Mesothelial cell of epicardium (in vitro differentiated cells): ENCODE results near the gene NT5C1A. TPM values are rescaled to one million over a fixed set of nuclear protein-coding genes. Genes with fewer than 3 reads are reported as not detected.

Experiments used
- DNase-seq, 2 experiments: peaks; one replicate each; pipeline ENCODE4 v3.0.0; 2021; ENCODE audit warnings: low spot score in 2 of 2; ENCODE audit not compliant: unreplicated experiment in 2 of 2
- H3K27ac Mint-ChIP-seq: 2 replicates; pipeline ENCODE4 v1.8.0; 2021; ENCODE audit warnings: mixed read lengths
- H3K27me3 Mint-ChIP-seq: 2 replicates; pipeline ENCODE4 v1.8.0; 2021; ENCODE audit warnings: low read depth, mixed read lengths
- H3K36me3 Mint-ChIP-seq: 2 replicates; pipeline ENCODE4 v1.8.0; 2021; ENCODE audit warnings: mixed read lengths
- H3K4me1 Mint-ChIP-seq: 2 replicates; pipeline ENCODE4 v1.8.0; 2021; ENCODE audit warnings: mixed read lengths
- H3K4me3 Mint-ChIP-seq: 2 replicates; pipeline ENCODE4 v1.8.0; 2021; ENCODE audit warnings: mild to moderate bottlenecking, moderate library complexity, mixed read lengths
- H3K9me3 Mint-ChIP-seq: 2 replicates; pipeline ENCODE4 v1.8.0; 2021; ENCODE audit warnings: mixed read lengths
- total RNA-seq: library from RNA; stranded (reverse); gene quantifications from 3 replicates; pipeline ENCODE4 v1.2.1, GENCODE V29; 2021
- TF ChIP-seq, protein P1 (sequence below): fragments of 200-600 bp; sonication (generic); IDR thresholded peaks from one replicate; pipeline ENCODE4 v1.5.0; 2021; ENCODE audit warnings: antibody characterized with exemption; ENCODE audit not compliant: unreplicated experiment

Gene NT5C1A
- total RNA-seq, 1 donor from 2014 or later: not detected

DNA sequence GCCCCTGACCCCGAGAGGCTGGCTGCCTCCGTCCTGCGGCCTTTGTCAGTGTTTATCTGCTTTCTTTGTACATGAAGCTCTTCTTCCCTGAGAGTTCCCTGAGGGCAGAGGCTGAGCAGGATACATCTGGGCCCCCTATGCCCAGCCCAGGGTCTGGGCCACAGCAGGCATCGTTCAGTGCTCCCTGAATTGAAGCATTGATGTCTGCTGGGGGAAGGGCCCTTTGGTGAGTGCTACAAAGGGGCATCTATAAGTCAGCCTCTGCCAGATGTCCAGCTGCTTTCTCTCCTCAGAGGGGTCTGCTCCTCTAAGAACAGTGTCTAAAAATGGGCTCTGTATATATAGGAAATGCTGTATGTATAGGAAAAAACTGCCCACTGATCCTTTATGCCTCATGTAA, 34.5 kb downstream of the NT5C1A start:
- H3K4me1 Mint-ChIP-seq: peaks cover 22% of the 10 kb centered on the region
- DNase-seq: no peak
- H3K36me3 Mint-ChIP-seq: no peaks in the 10 kb centered on the region
- no peaks in the 10 kb centered on the region for H3K9me3 Mint-ChIP-seq
- no peak overlapping the region for H3K27ac Mint-ChIP-seq
- TF ChIP-seq, protein P1, sequence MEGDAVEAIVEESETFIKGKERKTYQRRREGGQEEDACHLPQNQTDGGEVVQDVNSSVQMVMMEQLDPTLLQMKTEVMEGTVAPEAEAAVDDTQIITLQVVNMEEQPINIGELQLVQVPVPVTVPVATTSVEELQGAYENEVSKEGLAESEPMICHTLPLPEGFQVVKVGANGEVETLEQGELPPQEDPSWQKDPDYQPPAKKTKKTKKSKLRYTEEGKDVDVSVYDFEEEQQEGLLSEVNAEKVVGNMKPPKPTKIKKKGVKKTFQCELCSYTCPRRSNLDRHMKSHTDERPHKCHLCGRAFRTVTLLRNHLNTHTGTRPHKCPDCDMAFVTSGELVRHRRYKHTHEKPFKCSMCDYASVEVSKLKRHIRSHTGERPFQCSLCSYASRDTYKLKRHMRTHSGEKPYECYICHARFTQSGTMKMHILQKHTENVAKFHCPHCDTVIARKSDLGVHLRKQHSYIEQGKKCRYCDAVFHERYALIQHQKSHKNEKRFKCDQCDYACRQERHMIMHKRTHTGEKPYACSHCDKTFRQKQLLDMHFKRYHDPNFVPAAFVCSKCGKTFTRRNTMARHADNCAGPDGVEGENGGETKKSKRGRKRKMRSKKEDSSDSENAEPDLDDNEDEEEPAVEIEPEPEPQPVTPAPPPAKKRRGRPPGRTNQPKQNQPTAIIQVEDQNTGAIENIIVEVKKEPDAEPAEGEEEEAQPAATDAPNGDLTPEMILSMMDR: no peak
- no peak overlapping the region for H3K4me3 Mint-ChIP-seq
- peaks cover 82% of the 10 kb centered on the region for H3K27me3 Mint-ChIP-seq

DNA sequence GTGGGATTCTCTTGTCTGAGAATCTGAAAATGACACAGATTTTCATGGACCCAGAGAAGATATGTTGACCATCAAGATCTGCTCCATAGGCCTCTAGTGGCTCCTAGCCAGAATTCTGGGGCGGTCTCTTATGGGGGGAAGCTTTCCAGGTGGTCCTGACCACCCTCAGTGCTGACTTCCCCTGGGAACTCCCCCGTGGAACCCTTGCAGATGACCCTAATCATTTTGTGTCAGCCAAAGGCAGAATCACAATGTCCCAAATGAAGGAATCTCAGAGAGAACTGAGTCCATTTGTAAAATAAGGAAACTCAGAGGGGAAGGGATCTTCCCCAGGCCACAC, 36.1 kb downstream of the NT5C1A start:
- Mint-ChIP-seq H3K36me3 (no peaks in the 10 kb centered on the region), H3K27ac (peak overlapping the region; percentile 40), H3K4me3 (no peak overlapping the region), H3K27me3 (peaks cover 88% of the 10 kb centered on the region), H3K9me3 (no peaks in the 10 kb centered on the region), H3K4me1 (peaks cover 22% of the 10 kb centered on the region)
- TF ChIP-seq, protein P1: no peak
- no peak for DNase-seq

DNA sequence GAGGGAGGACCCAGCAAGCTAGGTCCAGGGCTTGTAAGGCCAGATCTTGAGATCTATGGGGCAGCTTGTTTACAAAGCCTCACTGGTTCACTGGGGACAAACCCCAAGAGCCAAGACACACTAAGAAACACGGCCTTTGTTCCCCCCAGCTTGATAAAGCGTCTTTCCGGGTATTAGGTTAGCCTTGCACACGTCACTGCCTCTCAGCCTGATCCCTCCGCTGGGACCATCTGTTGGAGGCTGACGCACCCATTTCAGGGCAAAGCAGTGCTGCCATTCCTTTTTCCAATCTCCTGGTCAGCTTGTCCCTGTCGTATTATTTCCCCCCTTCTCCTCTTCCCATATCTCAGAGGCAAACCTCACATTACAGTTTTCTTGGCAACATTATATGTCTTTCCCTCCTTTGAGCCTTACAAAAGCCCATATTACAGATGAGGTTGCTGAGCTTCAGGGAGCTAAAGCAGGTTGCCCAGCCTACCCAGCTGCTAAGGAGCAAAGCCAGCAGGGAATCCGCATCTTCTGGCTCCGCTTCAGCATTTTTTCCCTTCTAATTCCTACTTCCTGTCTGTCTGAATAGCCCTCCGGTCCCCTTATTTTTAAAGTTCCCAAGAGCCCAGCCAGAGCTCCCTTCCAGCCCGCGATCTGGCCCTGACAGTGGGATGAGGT, 36.6 kb downstream of the NT5C1A start:
- no peak overlapping the region for H3K4me3 Mint-ChIP-seq
- peaks cover 22% of the 10 kb centered on the region for H3K4me1 Mint-ChIP-seq
- H3K9me3 Mint-ChIP-seq: no peaks in the 10 kb centered on the region
- no peak for DNase-seq
- TF ChIP-seq, protein P1: no peak
- peak overlapping the region; percentile 40 for H3K27ac Mint-ChIP-seq
- H3K36me3 Mint-ChIP-seq: no peaks in the 10 kb centered on the region
- peaks cover 88% of the 10 kb centered on the region for H3K27me3 Mint-ChIP-seq

DNA sequence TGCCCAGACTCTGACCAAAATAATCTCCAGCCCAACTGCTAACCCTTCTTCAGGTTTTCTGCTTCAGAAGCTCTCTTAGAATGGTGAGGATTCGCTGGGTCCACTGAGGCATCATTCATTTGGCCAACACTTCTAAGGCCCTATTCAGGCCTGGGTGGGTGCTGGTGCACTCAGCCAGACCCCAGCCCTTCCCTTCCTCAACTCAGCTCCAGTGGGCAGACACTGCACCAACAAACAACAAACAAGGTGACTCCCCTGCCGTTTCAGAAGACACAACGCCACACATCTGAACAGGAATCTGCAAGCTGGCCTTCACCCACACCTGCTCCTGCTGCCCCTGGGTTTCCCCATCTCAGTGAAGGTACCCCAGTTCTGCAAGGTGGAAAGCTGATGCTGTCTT, 38.5 kb downstream of the NT5C1A start:
- Mint-ChIP-seq H3K36me3 (peaks cover 1% of the 10 kb centered on the region), H3K4me3 (peak overlapping the region; percentile 27), H3K9me3 (no peaks in the 10 kb centered on the region), H3K27ac (no peak overlapping the region), H3K4me1 (peaks cover 22% of the 10 kb centered on the region), H3K27me3 (peaks cover 83% of the 10 kb centered on the region)
- DNase-seq: no peak
- TF ChIP-seq, protein P1: no peak

DNA sequence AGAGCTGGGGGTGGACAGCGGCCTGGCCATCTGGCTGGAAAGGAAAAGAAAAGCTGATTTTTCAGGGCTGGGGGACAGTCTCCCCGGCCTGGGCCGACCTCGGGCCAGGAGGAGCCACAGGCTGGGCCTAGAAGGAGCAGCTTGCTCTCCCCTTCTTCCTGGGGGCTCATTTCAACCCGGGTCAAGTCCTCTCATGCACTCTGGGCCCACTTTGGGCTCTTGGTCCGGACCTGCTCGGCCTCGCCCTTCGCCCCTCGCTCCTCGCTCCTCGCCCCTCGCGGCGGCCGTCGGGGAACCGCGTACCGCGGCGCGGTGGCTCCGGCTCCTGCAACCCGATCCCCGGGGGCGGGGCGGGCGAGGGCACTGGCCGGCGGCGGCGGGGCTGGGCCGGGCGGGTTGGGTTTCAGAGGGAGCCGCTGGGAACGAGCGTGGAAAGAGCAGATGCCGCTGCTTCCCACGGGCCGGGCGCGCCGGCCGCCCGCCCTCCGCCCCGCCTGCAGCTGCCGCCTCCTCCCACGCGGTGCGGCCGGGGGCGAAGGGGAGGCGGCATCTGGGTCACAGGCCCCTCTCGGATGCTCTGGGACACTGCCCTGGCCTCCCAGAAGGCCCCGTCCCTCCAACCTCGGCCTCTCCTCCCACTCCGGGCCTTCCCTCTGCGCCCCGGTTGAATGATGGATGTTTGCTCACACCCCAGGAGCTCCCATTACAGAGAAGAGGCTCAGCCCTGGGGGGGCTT, 39.1 kb downstream of the NT5C1A start:
- Mint-ChIP-seq H3K27me3 (peaks cover 79% of the 10 kb centered on the region), H3K36me3 (peaks cover 1% of the 10 kb centered on the region), H3K27ac (no peak overlapping the region), H3K4me3 (peak overlapping the region; percentile 27), H3K4me1 (peaks cover 22% of the 10 kb centered on the region), H3K9me3 (no peaks in the 10 kb centered on the region)
- DNase-seq: peak; percentile 48 to 67
- TF ChIP-seq, protein P1: no peak
